Measurements from ENCODE around the gene NCAM1.

GRCh38 chr11:113319085-113319484 lies 357.9 kb downstream of the NCAM1 start:
- TF ChIP-seq POLR2AphosphoS2 (IDR thresholded peaks at IDR 0.05; ENCODE audit: low read depth, low read length) = no peak
- no peak for TF ChIP-seq CTCF (CRISPR knock-in tag; IDR thresholded peaks at IDR 0.05)
- TF ChIP-seq ZNF724P (CRISPR knock-in tag; IDR thresholded peaks at IDR 0.05; ENCODE audit: borderline replicate concordance) = no peak
- TF ChIP-seq HNRNPK (IDR thresholded peaks at IDR 0.05; ENCODE audit: low read depth, low read length, poor library complexity, severe bottlenecking) = no peak
- no peak for TF ChIP-seq ARNTL (CRISPR knock-in tag; IDR thresholded peaks at IDR 0.05)
- TF ChIP-seq ATF6 (CRISPR knock-in tag; conservative IDR thresholded peaks at IDR 0.05) = no peak
- no peak for TF ChIP-seq ZNF224 (CRISPR knock-in tag; IDR thresholded peaks at IDR 0.05)
- no peak for TF ChIP-seq EP300 (IDR thresholded peaks at IDR 0.05; ENCODE audit: low read depth in 2 of 2, low read length in 2 of 2)
- no peak for TF ChIP-seq EP300 (CRISPR knock-in tag; IDR thresholded peaks at IDR 0.05; ENCODE audit: borderline replicate concordance)
- TF ChIP-seq ZNF496 (CRISPR knock-in tag; IDR thresholded peaks at IDR 0.05; ENCODE audit: insufficient replicate concordance) = no peak
- TF ChIP-seq ZNF781 (CRISPR knock-in tag; IDR thresholded peaks at IDR 0.05; ENCODE audit: borderline replicate concordance, not compliant biosample characterization) = no peak
- TF ChIP-seq FOSL1 (CRISPR knock-in tag; IDR thresholded peaks at IDR 0.05; ENCODE audit: borderline replicate concordance) = no peak
- TF ChIP-seq ZNF232 (CRISPR knock-in tag; IDR thresholded peaks at IDR 0.05; ENCODE audit: borderline replicate concordance) = no peak
- TF ChIP-seq RAD21 (CRISPR knock-in tag; IDR thresholded peaks at IDR 0.05) = no peak
- TF ChIP-seq HMG20B (CRISPR knock-in tag; conservative IDR thresholded peaks at IDR 0.05) = no peak
